ENCODE measurements around the gene LETMD1. TPM values are rescaled to one million over a fixed set of nuclear protein-coding genes. Genes with fewer than 3 reads are reported as not detected.

The LETMD1 gene
- total RNA-seq, 1 donor: 56.1 TPM

- DNase-seq (ENCODE audit: insufficient read length, low spot score, missing footprints): no peak
- Histone ChIP-seq H3K4me3 (ENCODE audit: insufficient read depth, low read length) (no peak overlapping the region), H3K9me3 (ENCODE audit: low read depth, low read length) (no peaks in the 10 kb centered on the region), H2AFZ (ENCODE audit: low read length) (no peak overlapping the region), H3K4me1 (ENCODE audit: insufficient read depth, low read length) (no peaks in the 10 kb centered on the region), H3K4me2 (ENCODE audit: insufficient read depth, low read length) (no peak overlapping the region), H3K79me2 (ENCODE audit: insufficient read depth, low read length) (peaks cover 16% of the 10 kb centered on the region), H3K36me3 (ENCODE audit: insufficient read depth, low read length) (peaks cover 77% of the 10 kb centered on the region), H3K27ac (ENCODE audit: low read depth, low read length) (no peak overlapping the region), H4K20me1 (ENCODE audit: insufficient read depth, low read length) (peaks cover 5% of the 10 kb centered on the region), H3K27me3 (ENCODE audit: insufficient read depth, low read length) (no peaks in the 10 kb centered on the region)
- TF ChIP-seq CTCF (IDR thresholded peaks at IDR 0.05; ENCODE audit: extremely low read depth, low read depth, low read length): no peak
These were observed 21.9 kb downstream of the LETMD1 start for GRCh38 chr12:51070004-51070403.

- H3K4me2 ChIP-seq (ENCODE audit: insufficient read depth, low read length): no peak overlapping the region
These were observed 23.5 kb downstream of the LETMD1 start for GRCh38 chr12:51071663-51072062.

GRCh38 chr12:51075390-51075789, 27.3 kb downstream of the LETMD1 start:
- no peak for TF ChIP-seq CTCF (IDR thresholded peaks at IDR 0.05; ENCODE audit: extremely low read depth, low read depth, low read length)
- Histone ChIP-seq H3K4me3 (ENCODE audit: insufficient read depth, low read length) (no peak overlapping the region), H3K27me3 (ENCODE audit: insufficient read depth, low read length) (no peaks in the 10 kb centered on the region), H3K36me3 (ENCODE audit: insufficient read depth, low read length) (peaks cover 44% of the 10 kb centered on the region), H2AFZ (ENCODE audit: low read length) (no peak overlapping the region), H4K20me1 (ENCODE audit: insufficient read depth, low read length) (peaks cover 31% of the 10 kb centered on the region), H3K4me2 (ENCODE audit: insufficient read depth, low read length) (no peak overlapping the region), H3K27ac (ENCODE audit: low read depth, low read length) (no peak overlapping the region), H3K4me1 (ENCODE audit: insufficient read depth, low read length) (peaks cover 11% of the 10 kb centered on the region), H3K79me2 (ENCODE audit: insufficient read depth, low read length) (peaks cover 60% of the 10 kb centered on the region), H3K9me3 (ENCODE audit: low read depth, low read length) (no peaks in the 10 kb centered on the region)
- DNase-seq (ENCODE audit: insufficient read length, low spot score, missing footprints): no peak

More at GRCh38 chr12:51071663-51072062, 23.5 kb downstream of the LETMD1 start:
- Histone ChIP-seq H3K79me2 (ENCODE audit: insufficient read depth, low read length) (peaks cover 32% of the 10 kb centered on the region), H4K20me1 (ENCODE audit: insufficient read depth, low read length) (peaks cover 14% of the 10 kb centered on the region), H3K4me3 (ENCODE audit: insufficient read depth, low read length) (no peak overlapping the region), H3K27me3 (ENCODE audit: insufficient read depth, low read length) (no peaks in the 10 kb centered on the region), H3K36me3 (ENCODE audit: insufficient read depth, low read length) (peaks cover 68% of the 10 kb centered on the region), H3K4me1 (ENCODE audit: insufficient read depth, low read length) (peaks cover 5% of the 10 kb centered on the region), H3K27ac (ENCODE audit: low read depth, low read length) (no peak overlapping the region), H3K9me3 (ENCODE audit: low read depth, low read length) (no peaks in the 10 kb centered on the region), H2AFZ (ENCODE audit: low read length) (no peak overlapping the region)
- no peak for DNase-seq (ENCODE audit: insufficient read length, low spot score, missing footprints)
- no peak for TF ChIP-seq CTCF (IDR thresholded peaks at IDR 0.05; ENCODE audit: extremely low read depth, low read depth, low read length)

- Histone ChIP-seq H2AFZ (ENCODE audit: low read length) (no peak overlapping the region), H3K79me2 (ENCODE audit: insufficient read depth, low read length) (peaks cover 67% of the 10 kb centered on the region), H3K4me3 (ENCODE audit: insufficient read depth, low read length) (no peak overlapping the region), H3K4me1 (ENCODE audit: insufficient read depth, low read length) (peaks cover 11% of the 10 kb centered on the region), H3K4me2 (ENCODE audit: insufficient read depth, low read length) (no peak overlapping the region), H3K36me3 (ENCODE audit: insufficient read depth, low read length) (peaks cover 35% of the 10 kb centered on the region), H4K20me1 (ENCODE audit: insufficient read depth, low read length) (peaks cover 39% of the 10 kb centered on the region), H3K27me3 (ENCODE audit: insufficient read depth, low read length) (no peaks in the 10 kb centered on the region), H3K27ac (ENCODE audit: low read depth, low read length) (peak overlapping the region; percentile 32), H3K9me3 (ENCODE audit: low read depth, low read length) (no peaks in the 10 kb centered on the region)
- DNase-seq (ENCODE audit: insufficient read length, low spot score, missing footprints): no peak
- TF ChIP-seq CTCF (IDR thresholded peaks at IDR 0.05; ENCODE audit: extremely low read depth, low read depth, low read length): no peak
These were observed 28.3 kb downstream of the LETMD1 start for GRCh38 chr12:51076236-51076930.

All from osteoblast (primary cell).